NT2/D1 (cell line): ENCODE results near the gene PPP1R13L.

Experiments used
- SUZ12 ChIP-seq: IDR thresholded peaks from 2 replicates; pipeline ENCODE4 v1.6.1; 2011; ENCODE audit not compliant: insufficient read length, insufficient read depth; ENCODE audit errors: extremely low read depth
- YY1 ChIP-seq: IDR thresholded peaks from 2 replicates; pipeline ENCODE4 v1.6.1; 2011; ENCODE audit not compliant: insufficient read length, insufficient read depth
- ZNF274 ChIP-seq: IDR thresholded peaks from 2 replicates; pipeline ENCODE4 v1.6.1; 2011; ENCODE audit warnings: mild to moderate bottlenecking, low read depth, low read length

DNA sequence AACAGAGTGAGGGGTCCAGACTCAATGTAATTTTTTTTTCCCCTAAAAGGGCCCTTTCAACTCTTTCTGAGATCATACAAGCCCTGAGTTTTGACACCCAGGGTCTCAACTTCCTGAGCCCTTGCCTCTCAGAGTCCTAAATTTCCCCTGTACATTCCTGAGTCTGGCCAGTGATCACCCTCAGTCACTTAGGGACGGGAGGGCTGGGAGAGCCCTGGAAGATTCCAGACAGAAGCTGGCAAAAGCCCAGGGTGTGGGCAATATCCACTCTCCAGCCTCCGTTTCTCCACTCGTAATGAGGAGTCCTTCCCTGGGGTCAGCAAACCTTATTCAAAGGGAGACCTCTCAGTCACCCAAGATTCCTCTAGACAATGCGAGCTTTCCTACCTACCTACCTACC lies 1.6 kb downstream of the PPP1R13L start:
- TF ChIP-seq YY1 (no peak), ZNF274 (no peak), SUZ12 (no peak)
